ENCODE results near the gene SDHB.

GRCh38 chr1:17080085-17080759 is 26.4 kb upstream of the SDHB start:
- no peak for TF ChIP-seq CTCF (IDR thresholded peaks at IDR 0.05)
- TF ChIP-seq POLR2A (IDR thresholded peaks at IDR 0.05): no peak

Measured in body of pancreas (tissue), 4 donors.